ENCODE data around the gene SPAG8. TPM values are rescaled to one million over a fixed set of nuclear protein-coding genes. Genes with fewer than 3 reads are reported as not detected.
A peak's percentile ranks its signal among the peaks of the same experiment; 100 is the strongest.

The SPAG8 gene
- total RNA-seq, 1 experiment from 2014 or later: 0.90 TPM

DNA sequence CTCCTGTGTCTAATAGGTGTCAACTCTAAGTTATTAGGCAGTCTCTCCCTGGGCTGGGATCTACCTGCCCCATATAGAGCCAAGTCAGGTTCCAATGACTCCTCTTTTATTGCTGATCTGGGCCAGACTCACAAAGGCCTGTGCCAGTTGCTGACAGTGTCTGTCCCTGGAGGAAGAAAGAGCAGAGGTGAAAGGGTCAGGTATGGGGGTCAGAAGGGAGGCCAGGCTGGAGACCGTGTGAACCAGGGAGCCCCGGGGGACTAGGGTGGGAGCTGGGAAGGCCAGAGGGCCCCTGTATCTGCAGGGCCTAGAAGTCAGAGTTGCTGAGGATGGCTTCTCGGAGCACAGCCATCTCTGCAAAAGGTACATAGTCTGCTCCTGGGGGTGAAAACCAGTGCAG is 6.3 kb upstream of the SPAG8 start:
- no TSS peak for BruUV-seq (replicated peaks)

DNA sequence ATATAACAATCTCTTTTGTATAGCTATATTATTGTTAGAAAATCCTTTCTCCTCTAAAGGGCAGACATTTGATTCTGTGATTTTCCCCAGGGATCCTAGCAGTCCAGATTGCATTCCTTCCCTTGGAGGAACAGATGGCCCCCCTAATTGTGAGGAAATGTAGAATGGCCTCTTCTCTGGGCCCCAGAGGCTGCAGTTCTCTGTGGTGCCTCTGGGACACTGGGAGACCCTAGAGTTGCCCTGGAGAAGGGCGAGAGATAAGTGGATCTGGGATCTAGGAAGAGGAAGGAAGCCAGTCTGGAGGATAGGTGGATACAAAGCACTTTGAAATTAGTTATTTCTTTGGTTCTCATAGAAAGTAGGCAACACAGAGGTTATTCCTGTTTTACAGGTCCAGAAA is 4.6 kb upstream of the SPAG8 start:
- intact Hi-C loops (cut with micrococcal nuclease; ENCODE audit: unreplicated experiment) (loop anchor here (10.0 kb wide), 1 partner anchor 162 kb away; the partner anchor contains the start of genes CCDC107, RMRP and SIT1), in situ Hi-C loops (cut with HindIII; ENCODE audit: low pct_unique_long_range_greater_than_20kb, low sequenced_read_pairs) (no loop called here)
- CTCF ChIA-PET: interaction anchor here (0.6 kb wide), 1 partner anchor 85 kb away, joined by 3 read pairs; no protein-coding TSS in a partner anchor
- DNase-seq (ENCODE audit: low read depth, low spot score): no peak
- H3K4me1 ChIP-seq (ENCODE audit: control insufficient read depth, insufficient read depth, low read length): peaks cover 23% of the 10 kb centered on the region
- BruUV-seq (replicated peaks): no TSS peak
- H3K36me3 ChIP-seq (ENCODE audit: control insufficient read depth, insufficient read depth, low read length): no peaks in the 10 kb centered on the region
- no peak overlapping the region for H3K27ac ChIP-seq (ENCODE audit: low read length)
- H3K27me3 ChIP-seq (ENCODE audit: control insufficient read depth, insufficient read depth, low read length): peaks cover 3% of the 10 kb centered on the region; the same call in 1 of the 2 replicates
- H3K9me3 ChIP-seq (ENCODE audit: control insufficient read depth, insufficient read depth, low read depth, low read length): no peaks in the 10 kb centered on the region
- H3K4me3 ChIP-seq (ENCODE audit: low read depth in 2 of 2, low read length in 2 of 2): no peak overlapping the region
- TF ChIP-seq, protein P1, sequence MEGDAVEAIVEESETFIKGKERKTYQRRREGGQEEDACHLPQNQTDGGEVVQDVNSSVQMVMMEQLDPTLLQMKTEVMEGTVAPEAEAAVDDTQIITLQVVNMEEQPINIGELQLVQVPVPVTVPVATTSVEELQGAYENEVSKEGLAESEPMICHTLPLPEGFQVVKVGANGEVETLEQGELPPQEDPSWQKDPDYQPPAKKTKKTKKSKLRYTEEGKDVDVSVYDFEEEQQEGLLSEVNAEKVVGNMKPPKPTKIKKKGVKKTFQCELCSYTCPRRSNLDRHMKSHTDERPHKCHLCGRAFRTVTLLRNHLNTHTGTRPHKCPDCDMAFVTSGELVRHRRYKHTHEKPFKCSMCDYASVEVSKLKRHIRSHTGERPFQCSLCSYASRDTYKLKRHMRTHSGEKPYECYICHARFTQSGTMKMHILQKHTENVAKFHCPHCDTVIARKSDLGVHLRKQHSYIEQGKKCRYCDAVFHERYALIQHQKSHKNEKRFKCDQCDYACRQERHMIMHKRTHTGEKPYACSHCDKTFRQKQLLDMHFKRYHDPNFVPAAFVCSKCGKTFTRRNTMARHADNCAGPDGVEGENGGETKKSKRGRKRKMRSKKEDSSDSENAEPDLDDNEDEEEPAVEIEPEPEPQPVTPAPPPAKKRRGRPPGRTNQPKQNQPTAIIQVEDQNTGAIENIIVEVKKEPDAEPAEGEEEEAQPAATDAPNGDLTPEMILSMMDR (IDR thresholded peaks at IDR 0.05): 0 out of 2 replicates have a peak, but pooled peaks have one; percentile 20
- TF ChIP-seq SIN3A (IDR thresholded peaks at IDR 0.05; ENCODE audit: borderline replicate concordance, insufficient read depth, low read depth, low read length): no peak
- POLR2A ChIA-PET: no interaction called here
- ATAC-seq: no peak

More for the DNA sequence above, 6.3 kb upstream of the SPAG8 start:
- Histone ChIP-seq H3K9me3 (ENCODE audit: control insufficient read depth, insufficient read depth, low read depth, low read length) (no peaks in the 10 kb centered on the region), H3K27me3 (ENCODE audit: control insufficient read depth, insufficient read depth, low read length) (peaks cover 3% of the 10 kb centered on the region; the same call in 1 of the 2 replicates), H3K4me1 (ENCODE audit: control insufficient read depth, insufficient read depth, low read length) (peaks cover 10% of the 10 kb centered on the region), H3K27ac (ENCODE audit: low read length) (no peak overlapping the region), H3K36me3 (ENCODE audit: control insufficient read depth, insufficient read depth, low read length) (no peaks in the 10 kb centered on the region), H3K4me3 (ENCODE audit: low read depth in 2 of 2, low read length in 2 of 2) (no peak overlapping the region)
- ChIA-PET CTCF (no interaction called here), POLR2A (no interaction called here)
- intact Hi-C loops (cut with micrococcal nuclease; ENCODE audit: unreplicated experiment) (loop anchor here (10.0 kb wide), 1 partner anchor 164 kb away; the partner anchor contains the start of genes CCDC107, RMRP and SIT1), in situ Hi-C loops (cut with HindIII; ENCODE audit: low pct_unique_long_range_greater_than_20kb, low sequenced_read_pairs) (no loop called here)
- no peak for ATAC-seq
- TF ChIP-seq TCF7L2 (IDR thresholded peaks at IDR 0.05; ENCODE audit: low read depth, low read length) (no peak), POLR2AphosphoS5 (IDR thresholded peaks at IDR 0.05; ENCODE audit: low read depth, low read length) (no peak), SIN3A (IDR thresholded peaks at IDR 0.05; ENCODE audit: borderline replicate concordance, insufficient read depth, low read depth, low read length) (no peak)
- TF ChIP-seq, protein P2, sequence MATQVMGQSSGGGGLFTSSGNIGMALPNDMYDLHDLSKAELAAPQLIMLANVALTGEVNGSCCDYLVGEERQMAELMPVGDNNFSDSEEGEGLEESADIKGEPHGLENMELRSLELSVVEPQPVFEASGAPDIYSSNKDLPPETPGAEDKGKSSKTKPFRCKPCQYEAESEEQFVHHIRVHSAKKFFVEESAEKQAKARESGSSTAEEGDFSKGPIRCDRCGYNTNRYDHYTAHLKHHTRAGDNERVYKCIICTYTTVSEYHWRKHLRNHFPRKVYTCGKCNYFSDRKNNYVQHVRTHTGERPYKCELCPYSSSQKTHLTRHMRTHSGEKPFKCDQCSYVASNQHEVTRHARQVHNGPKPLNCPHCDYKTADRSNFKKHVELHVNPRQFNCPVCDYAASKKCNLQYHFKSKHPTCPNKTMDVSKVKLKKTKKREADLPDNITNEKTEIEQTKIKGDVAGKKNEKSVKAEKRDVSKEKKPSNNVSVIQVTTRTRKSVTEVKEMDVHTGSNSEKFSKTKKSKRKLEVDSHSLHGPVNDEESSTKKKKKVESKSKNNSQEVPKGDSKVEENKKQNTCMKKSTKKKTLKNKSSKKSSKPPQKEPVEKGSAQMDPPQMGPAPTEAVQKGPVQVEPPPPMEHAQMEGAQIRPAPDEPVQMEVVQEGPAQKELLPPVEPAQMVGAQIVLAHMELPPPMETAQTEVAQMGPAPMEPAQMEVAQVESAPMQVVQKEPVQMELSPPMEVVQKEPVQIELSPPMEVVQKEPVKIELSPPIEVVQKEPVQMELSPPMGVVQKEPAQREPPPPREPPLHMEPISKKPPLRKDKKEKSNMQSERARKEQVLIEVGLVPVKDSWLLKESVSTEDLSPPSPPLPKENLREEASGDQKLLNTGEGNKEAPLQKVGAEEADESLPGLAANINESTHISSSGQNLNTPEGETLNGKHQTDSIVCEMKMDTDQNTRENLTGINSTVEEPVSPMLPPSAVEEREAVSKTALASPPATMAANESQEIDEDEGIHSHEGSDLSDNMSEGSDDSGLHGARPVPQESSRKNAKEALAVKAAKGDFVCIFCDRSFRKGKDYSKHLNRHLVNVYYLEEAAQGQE (IDR thresholded peaks at IDR 0.05; ENCODE audit: insufficient read depth in 1 of 2, low read depth in 2 of 2, low read length in 1 of 2): no peak
- TF ChIP-seq, protein P1 (IDR thresholded peaks at IDR 0.05): no peak
- no peak for DNase-seq (ENCODE audit: low read depth, low spot score)

Measured in Panc1 (cell line).